ENCODE measurements around the gene RAI1.
"Not testable (repeated sequence)": the region's sequence is repeated elsewhere in the genome, so short reads cannot be mapped to it uniquely, and the experiment has no call there.

Gene RAI1

GRCh38 chr17:17807440-17807839 is 126.2 kb downstream of the RAI1 start:
- DNase-seq: no peak

GRCh38 chr17:17808200-17808599 is 126.9 kb downstream of the RAI1 start:
- not testable (repeated sequence) for DNase-seq

GRCh38 chr17:17808706-17809432 is 127.6 kb downstream of the RAI1 start:
- DNase-seq: no peak

GRCh38 chr17:17809531-17810083 is 128.3 kb downstream of the RAI1 start:
- DNase-seq: no peak

GRCh38 chr17:17810084-17810894 is 129.0 kb downstream of the RAI1 start:
- no peak for DNase-seq

GRCh38 chr17:17810895-17811248 is 129.6 kb downstream of the RAI1 start:
- DNase-seq: no peak

- no peak for DNase-seq
Observed at GRCh38 chr17:17811381-17812210, 130.3 kb downstream of the RAI1 start.

- DNase-seq: peak; percentile 67
Observed at GRCh38 chr17:17812211-17813054, 131.2 kb downstream of the RAI1 start.

GRCh38 chr17:17813055-17813724 is 131.9 kb downstream of the RAI1 start:
- no peak for DNase-seq

GRCh38 chr17:17813725-17814095 is 132.5 kb downstream of the RAI1 start:
- DNase-seq: no peak

GRCh38 chr17:17814162-17815061 is 133.2 kb downstream of the RAI1 start:
- DNase-seq: no peak

GRCh38 chr17:17815062-17815406 is 133.8 kb downstream of the RAI1 start:
- no peak for DNase-seq

GRCh38 chr17:17815436-17816200 is 134.4 kb downstream of the RAI1 start:
- DNase-seq: no peak

- no peak for DNase-seq
Observed at GRCh38 chr17:17816240-17816814, 135.1 kb downstream of the RAI1 start.

- no peak for DNase-seq
Observed at GRCh38 chr17:17816831-17817551, 135.7 kb downstream of the RAI1 start.

GRCh38 chr17:17817552-17817947 is 136.3 kb downstream of the RAI1 start:
- no peak for DNase-seq

GRCh38 chr17:17818088-17818526 is 136.8 kb downstream of the RAI1 start:
- no peak for DNase-seq

- no peak for DNase-seq
Observed at GRCh38 chr17:17819111-17819510, 137.9 kb downstream of the RAI1 start.

- DNase-seq: peak; percentile 80
Observed at GRCh38 chr17:17819561-17819995, 138.3 kb downstream of the RAI1 start.
